Measurements from ENCODE around the gene SYT6. TPM values are rescaled to one million over a fixed set of nuclear protein-coding genes. Genes with fewer than 3 reads are reported as not detected.
A peak's percentile ranks its signal among the peaks of the same experiment; 100 is the strongest.

SYT6 gene
- total and polyA plus RNA-seq, 2 of the 13 experiments (the other 11 are each of a cell fraction or from before 2014, with no cell fraction given) = not detected

GRCh38 chr1:114131526-114132220 is 22.0 kb downstream of the SYT6 start:
- in situ Hi-C loops (cut with HindIII; ENCODE audit: extremely low pct_ligation_motif_present, low pct_unique_long_range_greater_than_20kb) = no loop called here

More at GRCh38 chr1:114131526-114132220, 22.0 kb downstream of the SYT6 start:
- no peak overlapping the region for H2AFZ ChIP-seq (ENCODE audit: low read length)
- H3K9me3 ChIP-seq (ENCODE audit: low read length) = no peaks in the 10 kb centered on the region
- H3K4me3 ChIP-seq (replicated peaks in 1 of 3; ENCODE audit: insufficient read depth in 1 of 3, low read depth in 2 of 3, low read length in 3 of 3) = no peak overlapping the region
- no peak overlapping the region for H3K9ac ChIP-seq (ENCODE audit: insufficient read depth, low read depth, low read length)
- FAIRE-seq (no peak), ATAC-seq (no peak), DNase-seq (ENCODE audit: low spot score) (no peak)
- no peaks in the 10 kb centered on the region for H3K79me2 ChIP-seq (ENCODE audit: insufficient read depth, low read length)
- TF ChIP-seq HOXA3 (CRISPR knock-in tag; IDR thresholded peaks at IDR 0.05) (no peak), CTCF (CRISPR knock-in tag; IDR thresholded peaks at IDR 0.05) (0 out of 2 replicates have a peak, but pooled peaks have one; percentile 5), CREB1 (IDR thresholded peaks at IDR 0.05) (no peak), CREB1 (CRISPR knock-in tag; IDR thresholded peaks at IDR 0.05) (no peak), ZNF224 (CRISPR knock-in tag; IDR thresholded peaks at IDR 0.05) (no peak), MXD4 (CRISPR knock-in tag; IDR thresholded peaks at IDR 0.05) (no peak)
- no peak overlapping the region for H3K4me2 ChIP-seq (ENCODE audit: low read depth, low read length)
- 20% methylated on average over 4 of the region's 4 CpGs for WGBS (ENCODE audit: low lambda C conversion rate)
- intact Hi-C loops (cut with micrococcal nuclease; ENCODE audit: unreplicated experiment) = no loop called here
- BruUV-seq (replicated peaks) = no TSS peak
- no peaks in the 10 kb centered on the region for H3K36me3 ChIP-seq (replicated peaks in 1 of 2; ENCODE audit: control insufficient read depth in 1 of 2, insufficient read depth in 2 of 2, low read length in 2 of 2)
- H3K4me1 ChIP-seq (ENCODE audit: insufficient read depth, low read length) = peaks cover 6% of the 10 kb centered on the region; the same call in 1 of the 2 replicates
- ChIA-PET POLR2A (no interaction called here), CTCF (ENCODE audit: low intra/inter-chr PET ratio, low total read pairs) (no interaction called here)
- no peak overlapping the region for H3K27ac ChIP-seq (ENCODE audit: extremely low read length, insufficient read depth, low read length)
- H4K20me1 ChIP-seq (ENCODE audit: insufficient read depth, low read length) = no peaks in the 10 kb centered on the region
- peaks cover 0 to 6% of the 10 kb centered on the region in 2 experiments; a peak in 4 of 5 replicates for H3K27me3 ChIP-seq (ENCODE audit: control insufficient read depth in 1 of 2, insufficient read depth in 2 of 2, low read length in 2 of 2)

All from HepG2 (cell line).